Osteoblast (primary cell): ENCODE data around the gene ZNF860. TPM values are rescaled to one million over a fixed set of nuclear protein-coding genes. Genes with fewer than 3 reads are reported as not detected.
A peak's percentile ranks its signal among the peaks of the same experiment; 100 is the strongest.
"Not testable (repeated sequence)": the region's sequence is repeated elsewhere in the genome, so short reads cannot be mapped to it uniquely, and the experiment has no call there.

Experiments
- DNase-seq: peaks from one replicate; pipeline ENCODE4 v3.0.0; 2011; ENCODE audit warnings: low spot score, mixed read lengths; ENCODE audit not compliant: insufficient read length; ENCODE audit errors: missing footprints
- H2AFZ ChIP-seq: 2 replicates; pipeline ENCODE4 v1.6.0; 2011; ENCODE audit warnings: mild to moderate bottlenecking, low read length
- H3K27ac ChIP-seq: 2 replicates; pipeline ENCODE4 v1.5.1; 2011; ENCODE audit warnings: mild to moderate bottlenecking, low read depth, low read length, moderate library complexity
- H3K27me3 ChIP-seq: 2 replicates; pipeline ENCODE4 v1.6.0; 2012; ENCODE audit warnings: mild to moderate bottlenecking, control low read depth, inconsistent platforms, low read length, moderate library complexity; ENCODE audit not compliant: insufficient read depth
- H3K36me3 ChIP-seq: 2 replicates; pipeline ENCODE4 v1.5.1; 2011; ENCODE audit warnings: mild to moderate bottlenecking, low read length, control low read depth, moderate library complexity; ENCODE audit not compliant: insufficient read depth
- H3K4me1 ChIP-seq: 2 replicates; pipeline ENCODE4 v1.5.1; 2011; ENCODE audit warnings: mild to moderate bottlenecking, low read length, control low read depth, moderate library complexity; ENCODE audit not compliant: insufficient read depth
- H3K4me2 ChIP-seq: 2 replicates; pipeline ENCODE4 v1.6.0; 2011; ENCODE audit warnings: mild to moderate bottlenecking, low read length; ENCODE audit not compliant: insufficient read depth
- H3K4me3 ChIP-seq: fragments of 200-600 bp; sonication (generic); 3 replicates; pipeline ENCODE4 v1.5.1; 2012; ENCODE audit warnings: mild to moderate bottlenecking, low read length, inconsistent platforms; ENCODE audit not compliant: insufficient read depth
- H3K79me2 ChIP-seq: 2 replicates; pipeline ENCODE4 v1.6.0; 2012; ENCODE audit warnings: mild to moderate bottlenecking, low read length, control low read depth, inconsistent platforms; ENCODE audit not compliant: insufficient read depth
- H3K9me3 ChIP-seq: 2 replicates; pipeline ENCODE4 v1.5.1; 2011; ENCODE audit warnings: low read depth, low read length, control low read depth
- H4K20me1 ChIP-seq: 2 replicates; pipeline ENCODE4 v1.6.0; 2012; ENCODE audit warnings: mild to moderate bottlenecking, low read length, control low read depth; ENCODE audit not compliant: insufficient read depth
- CTCF ChIP-seq: IDR thresholded peaks from 2 replicates; pipeline ENCODE4 v1.5.1; 2011; ENCODE audit warnings: mild to moderate bottlenecking, low read depth, low read length, moderate library complexity; ENCODE audit errors: extremely low read depth
- total RNA-seq: library from RNA; depleted of rRNA; stranded (reverse); fragments of >200 nt; gene quantifications from 2 replicates; pipeline ENCODE4 v1.2.3, GENCODE V29; 2012

The ZNF860 gene
- total RNA-seq, 1 donor: 0.72 TPM

GRCh38 chr3:32004113-32004765, 22.7 kb downstream of the ZNF860 start:
- H4K20me1 ChIP-seq: no peaks in the 10 kb centered on the region
- no peaks in the 10 kb centered on the region for H3K36me3 ChIP-seq
- peaks cover 12% of the 10 kb centered on the region for H3K4me1 ChIP-seq
- TF ChIP-seq CTCF: peak; percentile 6
- H3K4me2 ChIP-seq: no peak overlapping the region
- peaks cover 2% of the 10 kb centered on the region for H3K27me3 ChIP-seq
- H3K79me2 ChIP-seq: no peaks in the 10 kb centered on the region
- DNase-seq: no peak
- H3K27ac ChIP-seq: no peak overlapping the region
- no peak overlapping the region for H2AFZ ChIP-seq
- H3K9me3 ChIP-seq: no peaks in the 10 kb centered on the region
- H3K4me3 ChIP-seq: no peak overlapping the region

- H2AFZ ChIP-seq: no peak overlapping the region
- H3K9me3 ChIP-seq: no peaks in the 10 kb centered on the region
- H4K20me1 ChIP-seq: no peaks in the 10 kb centered on the region
- H3K4me3 ChIP-seq: no peak overlapping the region
- H3K27ac ChIP-seq: no peak overlapping the region
- no peak for TF ChIP-seq CTCF
- H3K27me3 ChIP-seq: peaks cover 2% of the 10 kb centered on the region
- no peaks in the 10 kb centered on the region for H3K4me1 ChIP-seq
- no peak overlapping the region for H3K4me2 ChIP-seq
- H3K79me2 ChIP-seq: no peaks in the 10 kb centered on the region
- no peak for DNase-seq
- H3K36me3 ChIP-seq: no peaks in the 10 kb centered on the region
Measured at GRCh38 chr3:32009101-32009500, 27.6 kb downstream of the ZNF860 start.

- DNase-seq: no peak
- H2AFZ ChIP-seq: no peak overlapping the region
- no peak overlapping the region for H3K4me2 ChIP-seq
- H3K36me3 ChIP-seq: no peaks in the 10 kb centered on the region
- no peaks in the 10 kb centered on the region for H3K4me1 ChIP-seq
- no peak overlapping the region for H3K4me3 ChIP-seq
- no peaks in the 10 kb centered on the region for H4K20me1 ChIP-seq
- TF ChIP-seq CTCF: no peak
- no peak overlapping the region for H3K27ac ChIP-seq
- H3K27me3 ChIP-seq: peaks cover 2% of the 10 kb centered on the region
- no peaks in the 10 kb centered on the region for H3K9me3 ChIP-seq
- no peaks in the 10 kb centered on the region for H3K79me2 ChIP-seq
Measured at GRCh38 chr3:32009957-32010356, 28.4 kb downstream of the ZNF860 start.

- not testable (repeated sequence) for DNase-seq, H3K79me2 ChIP-seq, H4K20me1 ChIP-seq, H3K36me3 ChIP-seq, H3K27ac ChIP-seq, H2AFZ ChIP-seq, H3K9me3 ChIP-seq, H3K4me2 ChIP-seq, H3K4me1 ChIP-seq, H3K27me3 ChIP-seq, H3K4me3 ChIP-seq
Measured at GRCh38 chr3:32010699-32011098, 29.1 kb downstream of the ZNF860 start.

GRCh38 chr3:32015638-32016037, 34.1 kb downstream of the ZNF860 start:
- H3K27ac ChIP-seq, H3K4me3 ChIP-seq, H3K27me3 ChIP-seq, H3K36me3 ChIP-seq, DNase-seq, H3K9me3 ChIP-seq, H3K79me2 ChIP-seq, H2AFZ ChIP-seq, H3K4me2 ChIP-seq, H3K4me1 ChIP-seq, H4K20me1 ChIP-seq: not testable (repeated sequence)
